Fibroblast of upper back skin (primary cell): ENCODE data around the gene TTBK2.
"Not testable (repeated sequence)": the region's sequence is repeated elsewhere in the genome, so short reads cannot be mapped to it uniquely, and the experiment has no call there.

Experiments used
- DNase-seq: peaks from one replicate; pipeline ENCODE4 v3.0.0-alpha.2; 2013

Gene TTBK2

GRCh38 chr15:42820811-42821210, 99.8 kb downstream of the TTBK2 start:
- DNase-seq: no peak

DNA sequence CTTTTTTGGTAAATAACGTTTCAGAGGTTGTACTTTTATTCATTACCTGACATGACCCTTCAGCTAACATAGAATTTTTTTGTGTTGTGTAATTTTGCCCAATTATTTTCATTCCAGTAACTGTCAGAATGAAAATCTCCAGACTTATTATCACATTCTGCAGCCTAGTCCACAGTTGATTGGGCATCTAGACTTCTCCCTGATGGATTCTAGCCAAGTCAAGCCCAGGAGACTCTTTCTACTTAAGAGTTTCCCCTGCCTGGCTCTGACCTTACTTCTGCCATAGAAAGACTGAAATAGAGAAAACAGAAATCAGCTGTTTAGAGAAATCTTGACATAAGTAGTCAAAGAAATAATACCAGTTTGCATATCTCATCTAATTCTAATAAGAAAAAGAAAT, 100.8 kb downstream of the TTBK2 start:
- DNase-seq: peak; percentile 5

DNA sequence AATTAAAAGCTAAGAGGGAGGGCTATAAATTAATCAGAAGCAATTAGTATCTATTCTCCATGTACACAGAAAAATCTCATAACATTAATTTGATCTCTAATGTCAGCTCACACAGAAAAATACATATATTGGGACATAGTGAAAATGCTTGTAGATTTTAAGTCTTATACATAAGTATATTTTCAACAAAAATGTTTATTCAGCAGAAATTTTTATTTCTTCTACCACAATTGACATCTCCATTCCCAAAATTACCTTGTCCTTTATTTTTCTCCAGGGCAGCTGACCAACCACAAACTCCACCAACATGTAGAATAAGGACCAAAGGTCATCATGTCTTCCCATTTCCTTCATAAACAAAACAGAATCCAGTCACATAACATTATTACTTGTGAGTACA, 109.1 kb downstream of the TTBK2 start:
- no peak for DNase-seq

DNA sequence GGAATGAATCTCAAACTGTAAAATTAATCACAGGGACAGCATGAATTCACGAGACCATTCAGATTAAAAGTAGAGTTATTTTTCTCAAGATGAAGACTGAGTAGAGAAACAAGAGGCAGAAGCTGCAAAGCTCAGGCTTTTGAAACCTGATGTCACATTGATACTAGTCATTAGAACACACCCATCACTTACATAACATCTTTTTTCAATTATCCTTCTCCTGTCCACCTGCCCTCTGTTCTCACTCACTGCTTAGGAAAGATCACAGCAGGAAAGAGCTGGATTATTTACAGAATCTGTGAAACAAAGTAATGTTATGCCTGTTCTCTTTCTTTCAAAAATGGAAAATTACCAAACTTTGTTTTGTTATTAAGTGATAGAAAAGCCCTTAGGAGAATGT, 111.7 kb downstream of the TTBK2 start:
- no peak for DNase-seq

GRCh38 chr15:42805266-42805665, 115.3 kb downstream of the TTBK2 start:
- DNase-seq: no peak

GRCh38 chr15:42804739-42805138, 115.8 kb downstream of the TTBK2 start:
- DNase-seq: peak; percentile 42

- DNase-seq: no peak
These were observed 117.1 kb downstream of the TTBK2 start for GRCh38 chr15:42803436-42803835.

DNA sequence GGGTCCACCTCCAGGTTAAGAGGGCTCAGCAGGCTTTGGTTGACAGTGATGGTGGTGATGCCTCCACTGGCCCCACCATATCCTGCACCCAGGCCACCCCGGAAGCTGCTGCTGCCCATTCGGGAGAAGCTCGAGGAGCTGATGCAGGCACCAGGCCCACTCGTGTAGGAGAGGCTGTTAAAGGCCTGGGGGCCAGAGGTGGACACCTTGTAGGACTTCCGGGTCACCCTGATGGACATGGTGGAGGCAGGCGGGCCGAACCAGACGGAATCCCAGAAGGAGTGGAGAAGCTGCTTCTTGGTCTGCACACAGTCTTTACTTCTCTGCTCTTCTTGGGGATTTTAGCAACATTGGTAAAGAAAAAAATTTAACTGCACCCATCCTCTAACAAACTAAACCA, 118.4 kb downstream of the TTBK2 start:
- no peak for DNase-seq

GRCh38 chr15:42800731-42801474, 119.7 kb downstream of the TTBK2 start:
- DNase-seq: no peak

GRCh38 chr15:42798802-42799201, 121.8 kb downstream of the TTBK2 start:
- no peak for DNase-seq

GRCh38 chr15:42796955-42797782, 123.4 kb downstream of the TTBK2 start:
- peak; percentile 9 for DNase-seq

DNA sequence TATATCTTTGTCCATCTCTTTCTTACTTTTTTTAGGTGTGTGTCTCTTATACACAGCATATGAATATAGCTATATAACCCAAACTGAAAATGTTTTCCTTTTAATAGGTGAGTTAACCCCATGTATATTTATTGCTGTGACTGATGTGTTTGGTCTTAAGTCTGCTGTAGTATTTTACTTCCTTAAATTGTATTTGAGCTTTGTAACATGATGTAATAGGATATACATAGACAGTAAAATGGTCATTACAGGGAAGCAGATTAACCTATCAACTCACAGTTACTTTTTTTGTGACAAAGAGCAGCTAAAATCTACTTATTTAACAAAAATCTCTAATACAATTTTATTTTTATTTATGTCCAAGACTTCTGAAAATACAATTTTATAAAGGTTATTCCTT, 131.9 kb downstream of the TTBK2 start:
- DNase-seq: no peak

- DNase-seq: no peak
These were observed 133.6 kb downstream of the TTBK2 start for GRCh38 chr15:42786978-42787377.

- DNase-seq: no peak
These were observed 135.0 kb downstream of the TTBK2 start for GRCh38 chr15:42785569-42785968.

GRCh38 chr15:42784705-42785104, 135.9 kb downstream of the TTBK2 start:
- no peak for DNase-seq

DNA sequence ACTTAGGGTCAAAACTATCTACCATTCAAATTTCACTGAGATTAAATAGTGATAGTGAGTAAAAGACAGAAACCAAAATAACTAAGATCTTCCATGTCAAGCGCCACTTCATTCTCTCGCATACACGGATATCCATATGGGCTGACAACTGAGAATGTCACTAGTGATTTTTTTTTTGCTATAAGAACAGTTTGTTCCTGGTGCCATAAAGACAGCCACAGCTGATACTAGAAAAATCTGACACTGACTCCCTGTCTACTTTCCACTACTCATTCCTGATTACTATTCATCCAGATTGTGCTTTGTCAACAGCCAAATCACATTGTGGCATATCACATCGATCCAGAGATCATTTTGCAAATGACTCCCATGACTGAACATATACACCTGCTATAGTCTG, 137.9 kb downstream of the TTBK2 start:
- no peak for DNase-seq

DNA sequence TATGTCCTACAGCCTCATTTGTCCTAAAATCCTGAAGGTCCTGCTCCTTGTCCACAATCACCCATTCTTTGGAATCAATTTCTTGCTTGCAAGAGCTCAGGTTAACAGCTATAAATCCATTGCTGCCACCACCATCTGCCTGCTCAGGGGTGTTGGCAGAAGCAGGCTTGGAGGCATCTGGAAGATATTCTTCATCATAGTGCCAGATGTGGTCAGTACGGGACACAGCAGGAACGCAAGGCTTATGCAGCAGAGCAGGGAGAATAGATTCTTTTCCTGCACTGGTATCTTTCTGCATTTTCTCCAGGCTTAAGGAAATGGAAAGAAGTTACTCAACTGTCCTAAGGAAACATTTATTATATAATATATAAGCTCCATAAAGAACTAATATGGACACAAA, 145.2 kb downstream of the TTBK2 start:
- no peak for DNase-seq

- no peak for DNase-seq
These were observed 147.7 kb downstream of the TTBK2 start for GRCh38 chr15:42772901-42773300.

DNA sequence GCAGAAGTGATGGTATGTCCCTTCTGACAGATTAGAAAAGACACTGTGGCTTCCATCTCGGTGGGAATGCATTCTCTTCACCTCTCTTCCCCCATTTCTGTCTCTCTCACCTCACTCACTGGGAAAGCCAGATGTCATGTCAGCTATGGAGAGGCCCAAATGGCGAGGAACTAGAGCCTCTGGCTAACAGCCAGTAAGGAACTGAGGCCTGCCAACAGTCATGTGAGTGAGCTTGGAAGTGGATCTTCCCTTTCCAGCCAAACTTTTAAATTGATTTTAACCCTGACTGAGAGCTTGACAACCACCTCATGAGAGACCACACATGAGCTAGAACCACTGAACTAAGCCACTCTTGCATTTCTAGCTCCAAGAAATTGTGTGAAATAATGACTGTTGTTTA, 148.4 kb downstream of the TTBK2 start:
- DNase-seq: no peak

- not testable (repeated sequence) for DNase-seq
These were observed 154.5 kb downstream of the TTBK2 start for GRCh38 chr15:42766109-42766508.

GRCh38 chr15:42764154-42764731, 156.3 kb downstream of the TTBK2 start:
- DNase-seq: not testable (repeated sequence)

GRCh38 chr15:42761813-42762212, 158.8 kb downstream of the TTBK2 start:
- not testable (repeated sequence) for DNase-seq

DNA sequence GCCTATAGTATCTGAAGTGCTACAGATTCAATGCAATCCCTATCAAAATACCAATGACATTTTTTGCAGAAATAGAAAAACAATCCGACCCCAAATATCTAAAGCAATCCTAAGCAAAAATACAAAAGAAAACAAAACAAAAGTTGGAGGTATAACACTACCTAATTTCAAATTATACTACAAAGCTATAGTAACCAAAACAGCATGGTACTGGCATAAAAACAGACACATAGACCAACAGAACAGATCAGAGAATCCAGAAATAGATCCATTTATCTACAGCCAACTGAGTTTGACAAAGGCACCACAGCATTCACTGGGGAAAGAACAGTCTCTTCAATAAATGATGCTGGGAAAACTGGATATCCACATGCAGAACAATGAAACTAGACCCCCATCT, 159.8 kb downstream of the TTBK2 start:
- no peak for DNase-seq

DNA sequence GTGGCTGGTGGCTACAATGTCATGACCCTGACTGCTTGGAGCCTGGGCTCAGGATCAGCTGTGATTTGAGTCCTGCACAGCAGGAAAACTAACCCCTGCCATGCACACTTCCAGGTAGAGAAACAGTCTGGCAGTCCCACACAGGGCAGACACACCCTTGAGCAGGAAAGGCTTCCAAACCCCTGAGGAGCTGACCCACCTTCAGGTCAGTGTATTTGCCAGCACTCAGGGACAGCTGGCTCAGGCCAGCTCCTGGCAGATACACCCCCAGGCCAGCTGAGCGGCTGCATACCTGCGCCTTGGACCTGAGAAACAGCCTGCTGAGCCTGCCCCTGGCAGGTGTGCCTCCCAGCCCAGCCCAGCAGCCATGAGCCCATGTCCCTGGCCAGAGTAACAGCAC, 161.5 kb downstream of the TTBK2 start:
- DNase-seq: no peak
